Left renal pelvis (tissue), 4 donors: ENCODE results near the gene ZP1. TPM values are rescaled to one million over a fixed set of nuclear protein-coding genes. Genes with fewer than 3 reads are reported as not detected.

ENCODE experiments used
- DNase-seq, 4 donors: peaks; one replicate each; pipeline ENCODE4 v3.0.0-alpha.2; 2013; ENCODE audit warnings: low read depth in 4 of 4, low spot score in 3 of 4
- polyA plus RNA-seq, 4 donors: library from polyadenylated mRNA; unstranded; fragments of 120-200 nt; gene quantifications; one replicate each; pipeline ENCODE4 v1.2.1, GENCODE V29; 2013; ENCODE audit not compliant: insufficient read length in 4 of 4

ZP1 gene
- polyA plus RNA-seq, 4 donors, result 0.22 TPM; not detected in 3

DNA sequence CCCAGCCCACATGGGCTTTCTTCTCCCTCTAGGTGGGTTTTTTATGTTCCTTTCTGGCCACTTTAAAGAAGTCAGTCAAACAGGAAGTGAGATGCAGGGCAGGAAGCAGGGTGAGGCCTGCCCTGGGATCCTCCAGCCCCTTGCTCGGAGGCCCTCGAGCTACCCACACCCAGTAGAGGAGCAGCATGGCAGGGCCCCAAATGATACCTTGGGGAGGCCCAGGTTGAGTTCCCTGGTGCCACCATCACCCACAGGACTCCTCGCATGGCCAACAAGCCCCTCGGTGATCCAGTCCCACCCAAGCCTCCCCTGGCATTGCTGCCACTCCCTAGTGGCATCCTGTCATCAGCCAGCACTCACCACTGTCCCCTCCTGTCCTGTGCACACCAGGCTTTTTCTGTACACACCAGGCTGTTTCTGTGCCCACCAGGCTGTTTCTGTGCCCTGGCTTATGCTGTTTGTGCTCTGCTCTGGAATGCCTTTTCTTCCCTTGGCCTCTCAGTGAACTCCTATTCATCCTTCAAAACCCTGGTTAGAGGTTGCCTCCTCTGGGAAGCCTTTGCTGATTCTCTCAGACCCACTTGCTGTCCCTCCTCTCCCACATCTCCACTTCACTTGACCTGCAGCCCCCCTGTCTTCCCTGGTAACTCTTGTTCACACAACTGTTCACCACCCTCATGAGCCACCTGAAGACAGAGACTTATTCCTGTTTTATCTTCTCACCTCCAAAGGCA, 8.4 kb upstream of the ZP1 start:
- DNase-seq, result no peak

DNA sequence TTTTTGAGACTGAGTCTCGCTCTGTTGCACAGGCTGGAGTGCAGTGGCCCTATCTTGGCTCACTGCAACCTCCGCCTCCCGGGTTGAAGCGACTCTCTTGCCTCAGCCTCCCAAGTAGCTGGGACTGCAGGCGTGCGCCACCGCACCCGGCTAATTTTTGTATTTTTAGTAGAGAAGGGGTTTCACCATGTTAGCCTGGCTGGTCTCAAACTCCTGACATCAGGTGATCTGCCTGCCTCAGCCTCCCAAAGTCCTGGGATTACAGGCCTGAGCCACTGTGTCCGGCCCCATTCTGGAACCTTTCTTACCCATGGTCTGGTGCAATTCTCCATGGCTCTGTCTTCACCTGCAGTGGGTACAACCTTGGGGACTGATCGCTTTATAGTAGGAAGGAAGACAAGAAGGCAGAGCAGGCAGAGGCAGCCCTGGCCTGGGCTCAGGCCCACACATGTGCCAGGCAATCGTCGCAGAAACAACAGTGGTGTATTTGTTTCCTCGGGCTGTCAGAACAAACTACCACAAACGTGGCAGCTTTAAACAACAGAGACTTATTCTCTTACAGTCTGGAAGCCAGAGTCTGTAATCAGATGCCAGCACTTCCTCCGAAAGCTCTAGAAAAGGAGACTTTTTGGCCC, 7.6 kb upstream of the ZP1 start:
- DNase-seq, result no peak

DNA sequence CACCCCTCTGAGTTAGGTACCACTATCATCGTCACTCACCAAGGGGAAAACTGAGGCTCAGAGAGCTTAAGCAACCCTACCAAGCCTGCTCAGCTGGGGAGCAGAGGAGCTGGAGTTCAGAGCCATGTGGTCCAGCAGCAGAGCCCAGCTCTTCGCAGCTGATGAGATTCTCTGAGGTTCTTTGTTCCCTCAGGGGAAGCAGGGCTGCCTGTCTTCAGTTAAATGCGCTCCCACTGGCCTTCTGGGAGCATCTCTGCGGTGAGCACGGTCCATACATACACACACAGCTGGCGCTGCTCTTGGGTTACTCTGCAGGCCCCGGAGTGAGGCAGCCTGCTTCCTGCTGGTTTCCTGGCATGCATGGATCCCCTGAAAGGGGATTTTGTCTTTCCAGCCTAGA, 6.4 kb upstream of the ZP1 start:
- no peak for DNase-seq

DNA sequence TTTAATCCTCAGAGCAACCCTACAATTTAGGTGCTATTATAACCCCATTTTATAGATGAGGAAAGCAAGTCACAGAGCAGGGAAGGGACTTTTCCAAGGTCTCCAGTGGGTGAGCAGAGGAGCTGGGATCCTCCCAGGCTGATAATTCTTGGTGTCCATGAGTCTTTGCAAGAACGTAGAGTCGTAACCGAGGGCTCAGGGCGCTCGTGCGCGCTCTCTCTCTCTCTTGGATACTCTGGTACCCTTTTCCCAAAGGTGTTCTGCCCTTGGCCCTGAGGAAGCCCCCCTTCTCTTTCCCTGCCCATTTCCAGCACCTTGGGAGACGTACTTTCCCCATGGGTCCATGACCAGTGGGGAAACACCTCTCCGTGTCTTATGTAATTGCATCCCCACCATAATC, 5.2 kb upstream of the ZP1 start:
- DNase-seq, result no peak

DNA sequence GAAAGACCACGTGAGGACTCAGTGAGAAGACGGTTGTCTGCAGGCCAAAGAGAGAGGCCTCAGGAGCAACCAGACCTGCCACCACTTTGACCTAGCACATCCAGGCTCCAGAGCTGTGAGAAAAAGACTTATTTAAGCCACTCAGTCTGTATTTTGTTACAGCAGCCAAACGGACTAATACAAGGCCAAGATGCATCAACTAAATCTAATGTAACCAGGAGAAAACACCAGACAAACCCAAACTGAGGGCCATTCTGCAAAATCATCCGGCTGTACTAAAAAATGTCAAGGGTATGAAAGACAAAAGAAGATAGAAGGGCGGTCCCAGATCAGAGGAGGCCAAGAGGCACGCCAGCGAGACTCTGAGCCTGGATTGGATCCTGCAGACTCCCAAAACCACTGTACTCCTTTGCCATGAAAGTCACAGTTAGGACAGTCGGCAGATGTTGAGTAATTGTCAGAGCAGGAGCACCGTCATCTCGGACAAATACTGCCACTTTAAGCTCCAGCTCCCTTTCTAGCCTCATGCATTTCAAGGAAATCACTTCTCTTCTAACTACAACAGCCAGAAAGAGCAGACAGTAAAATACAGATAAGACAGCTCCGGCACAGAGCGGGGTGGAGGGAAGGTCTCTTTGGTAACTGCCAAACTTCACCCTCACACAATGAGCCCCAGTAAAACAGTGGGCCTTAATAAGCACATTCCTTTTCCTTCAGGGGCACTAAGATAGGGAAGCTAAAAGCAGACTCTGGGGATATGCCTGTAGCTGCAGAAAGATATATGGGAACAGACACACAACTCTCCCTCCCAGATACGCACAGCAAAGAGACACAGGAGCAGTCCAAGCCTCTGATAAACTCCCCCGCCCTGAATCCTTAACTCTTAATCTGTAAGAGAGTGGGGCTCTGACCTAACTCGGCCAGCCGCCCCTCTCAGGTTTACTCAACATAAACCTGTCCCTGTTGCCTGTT, 3.5 kb upstream of the ZP1 start:
- no peak for DNase-seq

DNA sequence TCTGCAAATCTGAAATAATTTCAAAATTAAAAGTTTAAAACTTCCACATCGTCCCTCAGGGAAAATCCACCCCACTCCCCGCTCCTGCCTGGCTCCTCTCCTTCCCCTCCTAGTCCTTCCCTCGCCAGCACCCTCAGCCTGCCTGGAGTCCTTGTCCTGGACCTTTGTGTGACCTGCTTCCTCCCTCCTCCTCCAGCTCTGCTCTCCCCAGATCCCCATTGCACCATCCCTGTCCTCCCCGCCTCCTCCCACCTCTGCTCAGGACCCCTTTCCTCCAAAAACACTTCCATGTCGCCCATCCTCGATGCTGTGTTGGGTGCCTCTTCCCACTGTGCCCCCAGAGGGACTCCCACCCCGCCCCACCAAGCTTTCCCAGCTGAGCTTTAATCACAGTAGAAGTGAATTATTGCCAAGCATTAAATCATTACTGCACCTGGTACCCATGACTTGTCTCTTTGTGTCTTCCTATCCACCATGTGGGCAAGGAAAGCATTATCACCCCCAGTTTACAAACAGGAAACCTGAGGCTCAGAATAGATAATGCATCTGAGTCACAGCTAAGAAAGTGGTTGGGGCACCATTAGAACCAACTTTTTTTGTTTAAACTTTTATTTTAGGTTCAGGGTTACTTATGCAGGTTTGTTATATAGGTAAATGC, 2.4 kb upstream of the ZP1 start:
- DNase-seq, result no peak

DNA sequence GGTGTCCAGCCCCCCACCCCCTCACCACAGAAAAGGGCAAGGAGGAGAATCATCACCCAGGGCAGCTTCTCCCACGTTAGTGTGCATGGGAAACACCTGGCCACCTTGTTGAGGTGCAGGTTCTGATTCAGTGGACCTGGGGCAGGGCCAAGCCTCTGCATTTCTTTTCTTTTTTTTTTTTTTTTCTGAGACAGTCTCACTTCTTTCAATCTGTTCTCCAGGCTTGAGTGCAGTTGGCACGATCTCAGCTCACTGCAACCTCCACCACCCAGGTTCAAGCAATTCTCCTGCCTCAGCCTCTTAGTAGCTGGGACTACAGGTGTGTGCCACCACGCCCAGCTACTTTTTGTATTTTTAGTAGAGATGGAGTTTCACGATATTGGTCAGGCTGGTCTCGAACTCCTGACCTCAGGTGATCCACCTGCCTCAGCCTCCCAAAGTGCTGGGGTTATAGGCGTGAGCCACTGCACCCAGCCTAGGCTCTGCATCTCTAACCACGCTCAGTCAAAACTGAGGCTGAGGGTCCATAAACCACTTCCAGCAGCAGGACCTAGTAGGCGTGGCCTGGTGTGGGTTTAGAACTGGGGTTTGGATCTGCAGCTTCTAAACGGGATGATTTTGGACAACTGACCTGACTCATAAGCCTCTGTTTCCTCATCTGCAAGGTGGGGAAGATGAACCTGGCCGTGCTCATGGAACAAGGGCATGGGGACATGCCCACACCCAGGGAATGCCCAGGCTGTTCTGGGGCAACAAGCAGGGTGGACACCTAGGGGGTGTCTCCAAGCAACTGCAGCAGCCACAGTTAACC, 734 bp downstream of the ZP1 start:
- no peak for DNase-seq

DNA sequence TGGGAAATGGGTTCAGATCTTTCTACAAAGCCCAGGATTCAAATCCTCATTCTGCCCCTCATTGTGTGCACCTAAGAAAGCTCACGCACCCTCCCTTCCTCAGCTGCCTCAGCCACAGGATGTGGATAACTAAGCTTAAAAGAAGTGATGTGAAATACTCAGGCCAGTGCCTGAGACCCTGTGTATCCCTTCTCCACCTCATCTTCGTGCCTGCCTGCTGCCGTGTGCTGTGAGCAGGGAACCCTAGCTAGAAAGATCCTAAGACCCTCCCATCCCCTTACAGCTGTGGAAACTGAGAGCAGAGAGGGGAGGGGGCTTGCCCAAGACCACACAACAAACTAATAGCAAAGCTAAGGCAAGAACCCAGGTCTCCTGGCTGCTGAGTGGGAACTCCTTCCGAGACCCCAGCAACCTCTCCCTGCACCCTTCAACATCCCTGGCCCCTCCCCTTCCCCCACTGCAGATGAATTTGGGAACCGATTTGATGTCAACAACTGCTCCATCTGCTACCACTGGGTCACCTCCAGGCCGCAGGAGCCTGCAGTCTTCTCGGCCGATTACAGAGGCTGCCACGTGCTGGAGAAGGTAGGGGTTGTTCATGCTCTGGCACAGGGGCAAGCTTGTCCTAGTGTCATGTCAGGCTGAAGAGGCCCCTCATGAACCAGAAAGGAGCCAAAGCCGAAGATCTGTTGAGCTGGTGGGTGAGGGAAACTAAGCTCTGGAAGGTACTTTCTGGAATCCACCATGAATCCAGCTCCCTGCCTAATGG, 1.5 kb downstream of the ZP1 start:
- no peak for DNase-seq

DNA sequence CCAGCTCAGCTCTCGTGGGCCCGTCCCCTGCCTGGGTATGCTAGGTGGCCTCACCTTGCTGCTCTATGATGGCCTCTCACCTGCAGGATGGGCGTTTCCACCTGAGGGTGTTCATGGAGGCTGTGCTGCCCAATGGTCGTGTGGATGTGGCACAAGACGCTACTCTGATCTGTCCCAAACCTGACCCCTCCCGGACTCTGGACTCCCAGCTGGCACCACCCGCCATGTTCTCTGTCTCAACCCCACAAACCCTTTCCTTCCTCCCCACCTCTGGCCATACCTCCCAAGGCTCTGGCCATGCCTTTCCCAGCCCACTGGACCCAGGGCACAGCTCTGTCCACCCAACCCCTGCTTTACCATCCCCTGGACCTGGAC, 2.1 kb downstream of the ZP1 start:
- no peak for DNase-seq

DNA sequence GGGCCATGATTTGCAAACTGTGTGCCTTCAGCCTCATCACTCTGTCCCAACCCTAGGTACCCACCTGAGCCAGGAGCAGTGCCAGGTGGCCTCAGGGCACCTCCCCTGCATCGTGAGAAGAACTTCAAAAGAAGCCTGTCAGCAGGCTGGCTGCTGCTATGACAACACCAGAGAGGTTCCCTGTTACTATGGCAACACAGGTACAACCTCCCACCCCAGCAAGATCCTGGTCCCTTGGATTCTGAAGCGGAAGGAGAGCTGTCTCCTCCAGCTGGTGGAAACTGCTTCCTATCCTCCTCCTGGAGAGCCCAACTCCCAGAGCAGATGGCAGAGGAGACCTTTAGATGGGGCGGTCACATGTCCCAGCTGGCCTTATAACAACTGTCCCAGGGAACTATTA, 2.9 kb downstream of the ZP1 start:
- no peak for DNase-seq

DNA sequence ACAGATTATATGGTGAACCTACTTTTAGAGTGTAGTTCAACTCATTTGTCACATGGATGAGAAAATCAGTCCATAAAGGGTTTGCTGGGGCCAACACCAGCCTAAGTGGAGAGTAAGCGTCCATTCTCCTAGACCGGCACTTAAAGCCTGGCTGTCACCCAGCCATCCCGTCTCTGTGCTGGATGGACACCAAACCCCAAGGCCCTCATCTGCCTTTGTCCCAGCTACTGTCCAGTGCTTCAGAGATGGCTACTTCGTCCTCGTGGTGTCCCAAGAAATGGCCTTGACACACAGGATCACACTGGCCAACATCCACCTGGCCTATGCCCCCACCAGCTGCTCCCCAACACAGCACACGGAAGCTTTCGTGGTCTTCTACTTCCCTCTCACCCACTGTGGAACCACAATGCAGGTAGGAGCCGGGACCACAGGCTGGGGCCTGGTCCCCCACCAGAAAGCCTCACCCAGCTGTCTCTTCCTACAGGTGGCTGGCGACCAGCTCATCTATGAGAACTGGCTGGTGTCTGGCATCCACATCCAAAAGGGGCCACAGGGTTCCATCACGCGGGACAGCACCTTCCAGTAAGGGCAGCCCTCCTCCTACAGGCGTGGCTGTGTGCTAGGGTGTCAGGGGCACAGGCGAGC, 3.5 kb downstream of the ZP1 start:
- no peak for DNase-seq

DNA sequence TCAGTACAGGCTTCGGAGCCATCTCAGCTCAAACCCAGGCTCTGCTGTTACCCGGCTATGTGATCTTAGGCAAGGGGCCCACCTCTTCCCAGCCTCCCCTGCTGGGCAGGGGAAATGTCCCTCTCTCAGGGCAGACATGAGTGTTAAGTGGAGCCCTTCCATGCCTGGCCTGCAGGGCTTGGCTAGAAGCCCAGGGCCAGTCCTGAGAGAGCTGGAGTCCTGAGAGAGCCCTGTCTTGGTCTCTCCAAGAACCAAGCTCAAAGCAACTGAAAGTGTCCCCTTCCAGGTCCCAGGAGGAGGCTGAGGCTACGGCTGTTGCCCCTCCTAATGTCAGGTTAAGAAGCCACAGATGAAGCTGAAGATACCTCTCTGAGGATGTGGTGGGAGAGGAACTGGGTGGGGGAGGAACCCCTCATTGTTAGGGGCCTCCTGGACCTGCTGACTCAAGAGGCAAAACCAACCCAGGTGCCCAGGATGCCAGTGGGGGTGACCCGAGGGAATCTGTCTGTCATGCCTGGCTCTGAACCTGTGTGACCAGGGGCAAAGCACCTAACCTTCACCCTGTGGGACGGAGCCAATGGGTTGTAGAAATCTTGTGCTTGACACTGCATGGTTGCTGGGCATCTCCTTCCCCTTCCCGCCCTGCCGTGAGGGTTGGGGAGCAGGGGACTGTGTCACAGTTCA, 4.2 kb downstream of the ZP1 start:
- no peak for DNase-seq

DNA sequence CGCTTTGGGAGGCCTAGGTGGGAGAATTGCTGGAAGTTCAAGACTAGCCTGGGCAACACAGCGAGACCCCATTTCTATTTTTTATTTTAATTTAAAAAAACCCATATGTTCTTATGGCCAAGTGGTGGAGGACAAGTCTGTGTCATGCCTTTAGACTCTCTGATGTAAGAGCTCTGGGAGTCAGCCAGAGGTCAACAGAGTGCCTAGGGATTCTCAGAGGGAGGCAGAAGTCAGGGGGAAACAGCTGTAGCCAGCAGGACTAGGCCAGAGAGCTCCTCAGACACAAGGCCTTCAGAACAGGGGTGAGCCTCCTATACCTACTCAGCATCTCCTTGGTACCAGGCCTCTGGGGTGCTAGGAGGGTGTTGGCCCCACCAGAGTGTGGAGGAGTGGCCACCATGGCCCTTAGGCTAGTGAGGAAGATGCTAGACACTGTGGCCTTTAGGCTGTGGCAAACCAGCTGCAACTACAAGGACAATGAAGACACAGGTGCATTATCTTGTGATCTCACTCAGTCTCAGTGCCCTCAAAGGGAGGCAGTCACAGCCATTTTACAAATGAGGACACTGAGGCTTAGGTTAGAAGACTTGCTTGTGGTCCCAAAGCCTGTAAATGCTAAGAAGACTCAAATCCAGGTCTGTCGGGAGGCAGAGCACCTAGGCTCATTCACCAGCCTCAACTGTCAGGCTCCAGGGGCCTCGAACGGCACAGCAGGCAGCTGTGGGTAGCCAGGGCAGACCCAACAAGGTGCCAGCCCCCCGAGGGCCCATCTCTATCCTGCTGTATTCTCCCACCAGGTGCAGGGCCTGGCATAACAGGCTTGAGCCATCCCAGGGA, 5.0 kb downstream of the ZP1 start:
- DNase-seq, result no peak

DNA sequence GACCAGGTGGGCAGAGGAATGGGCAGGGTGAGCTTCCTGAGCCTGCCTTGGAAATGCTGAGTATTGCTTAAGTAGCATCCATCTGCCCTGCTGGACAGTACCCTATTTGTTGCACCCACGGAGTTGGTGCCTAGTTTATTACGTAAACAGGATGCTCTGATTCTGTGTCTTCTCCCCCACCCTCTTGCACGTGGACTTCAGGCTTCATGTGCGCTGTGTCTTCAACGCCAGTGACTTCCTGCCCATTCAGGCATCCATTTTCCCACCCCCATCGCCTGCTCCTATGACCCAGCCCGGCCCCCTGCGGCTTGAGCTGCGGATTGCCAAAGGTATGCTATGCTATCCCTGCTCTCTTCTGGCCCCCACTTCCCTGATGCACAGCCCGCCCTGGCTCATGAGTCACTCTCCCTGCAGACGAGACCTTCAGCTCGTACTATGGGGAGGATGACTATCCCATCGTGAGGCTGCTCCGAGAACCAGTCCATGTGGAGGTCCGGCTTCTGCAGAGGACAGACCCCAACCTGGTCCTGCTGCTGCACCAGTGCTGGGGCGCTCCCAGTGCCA, 5.7 kb downstream of the ZP1 start:
- no peak for DNase-seq

DNA sequence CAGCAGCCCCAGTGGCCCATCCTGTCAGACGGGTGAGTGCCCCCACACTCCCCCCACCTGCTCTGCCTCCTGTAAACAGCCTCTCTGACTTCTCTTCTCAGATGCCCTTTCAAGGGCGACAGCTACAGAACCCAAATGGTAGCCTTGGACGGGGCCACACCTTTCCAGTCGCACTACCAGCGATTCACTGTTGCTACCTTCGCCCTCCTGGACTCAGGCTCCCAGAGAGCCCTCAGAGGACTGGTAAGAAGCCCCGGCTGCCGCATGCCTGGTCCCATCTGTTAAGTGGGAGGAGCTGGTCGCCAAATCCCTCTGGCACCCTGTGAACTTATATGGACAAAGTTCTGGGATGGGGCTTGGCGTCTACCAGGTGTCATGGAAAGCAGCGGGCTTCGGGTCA, 6.2 kb downstream of the ZP1 start:
- no peak for DNase-seq

DNA sequence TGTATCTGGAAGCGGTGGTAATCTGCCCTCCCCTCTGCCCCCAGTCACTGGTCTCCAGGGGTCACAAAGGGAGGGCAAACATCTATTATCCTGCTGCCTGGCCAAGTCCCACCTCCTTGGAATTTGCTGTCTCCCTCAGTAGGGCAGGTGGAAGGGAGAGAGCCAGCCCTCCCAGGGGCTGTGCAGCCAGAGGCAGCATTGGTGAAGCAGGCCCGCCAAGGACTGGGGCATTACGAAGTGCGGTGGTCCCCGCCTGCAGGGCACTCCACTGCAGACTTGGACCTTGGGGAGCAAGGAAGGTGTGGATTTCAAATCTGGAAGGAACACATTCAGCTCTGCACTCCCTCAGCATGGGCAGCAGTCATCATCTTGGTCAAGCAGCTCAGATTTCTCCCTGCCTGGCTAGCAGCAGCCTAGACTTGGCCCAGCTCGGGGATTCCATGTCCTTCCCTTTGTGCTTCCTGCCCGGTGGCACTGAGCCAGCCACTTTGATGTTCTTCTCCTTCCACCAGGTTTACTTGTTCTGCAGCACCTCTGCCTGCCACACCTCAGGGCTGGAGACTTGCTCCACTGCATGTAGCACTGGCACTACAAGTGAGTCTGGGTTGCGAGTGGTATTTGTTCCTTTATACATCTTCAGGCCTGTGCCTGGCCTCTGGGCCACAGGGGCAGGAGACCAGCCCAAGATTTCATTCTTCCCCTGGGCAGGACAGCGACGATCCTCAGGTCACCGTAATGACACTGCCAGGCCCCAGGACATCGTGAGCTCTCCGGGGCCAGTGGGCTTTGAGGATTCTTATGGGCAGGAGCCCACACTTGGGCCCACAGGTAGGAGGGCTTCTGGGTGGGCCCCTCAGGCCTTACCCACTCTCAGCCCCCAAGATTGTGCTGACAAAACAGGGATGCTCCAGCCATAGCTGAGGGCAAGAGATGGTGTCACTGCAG, 7.4 kb downstream of the ZP1 start:
- DNase-seq, result no peak
